ENCODE measurements around the gene PCK2. TPM values are rescaled to one million over a fixed set of nuclear protein-coding genes. Genes with fewer than 3 reads are reported as not detected.

The PCK2 gene
- total RNA-seq, 1 experiment from 2014 or later, result 43.6 TPM

GRCh38 chr14:24130380-24130716 lies 36.2 kb downstream of the PCK2 start, which contains the start of gene FITM1:
TSS of gene FITM1 (plus strand) at chr14:24130659. CDS start at chr14:24131564, 905 bp downstream.
- Mint-ChIP-seq H3K4me1 (ENCODE audit: low read depth, unreplicated experiment) (peaks cover 6% of the 10 kb centered on the region), H3K36me3 (ENCODE audit: insufficient read depth, unreplicated experiment) (peaks cover 5% of the 10 kb centered on the region), H3K9me3 (ENCODE audit: low read depth, unreplicated experiment) (no peaks in the 10 kb centered on the region), H3K4me3 (ENCODE audit: low read depth, unreplicated experiment) (no peak within 1 kb of the TSS), H3K27ac (ENCODE audit: unreplicated experiment) (no peak within 1 kb of the TSS), H3K27me3 (ENCODE audit: unreplicated experiment) (no peaks in the 10 kb centered on the region)
- DNase-seq, result no peak
- intact Hi-C loops (cut with micrococcal nuclease; ENCODE audit: unreplicated experiment), result no loop called here
- CTCF ChIA-PET, result no interaction called here
- BruUV-seq (replicated peaks), result no TSS peak
- TF ChIP-seq CTCF (IDR thresholded peaks at IDR 0.05; ENCODE audit: unreplicated experiment), result no peak

- Mint-ChIP-seq H3K27ac (ENCODE audit: unreplicated experiment) (no peak overlapping the region), H3K4me3 (ENCODE audit: low read depth, unreplicated experiment) (no peak overlapping the region), H3K27me3 (ENCODE audit: unreplicated experiment) (no peaks in the 10 kb centered on the region), H3K9me3 (ENCODE audit: low read depth, unreplicated experiment) (no peaks in the 10 kb centered on the region), H3K36me3 (ENCODE audit: insufficient read depth, unreplicated experiment) (peaks cover 10% of the 10 kb centered on the region), H3K4me1 (ENCODE audit: low read depth, unreplicated experiment) (peaks cover 10% of the 10 kb centered on the region)
- DNase-seq, result no peak
- TF ChIP-seq CTCF (IDR thresholded peaks at IDR 0.05; ENCODE audit: unreplicated experiment), result no peak
- CTCF ChIA-PET, result interaction anchor here (0.7 kb wide), 1 partner anchor 348 kb away, joined by 3 read pairs; no protein-coding TSS in a partner anchor
- intact Hi-C loops (cut with micrococcal nuclease; ENCODE audit: unreplicated experiment), result no loop called here
- no TSS peak for BruUV-seq (replicated peaks)
These were observed 36.8 kb downstream of the PCK2 start for GRCh38 chr14:24130717-24131548.

GRCh38 chr14:24131549-24131966 lies 37.4 kb downstream of the PCK2 start:
- DNase-seq, result no peak
- no peak for TF ChIP-seq CTCF (IDR thresholded peaks at IDR 0.05; ENCODE audit: unreplicated experiment)
- Mint-ChIP-seq H3K9me3 (ENCODE audit: low read depth, unreplicated experiment) (no peaks in the 10 kb centered on the region), H3K36me3 (ENCODE audit: insufficient read depth, unreplicated experiment) (peaks cover 16% of the 10 kb centered on the region), H3K27ac (ENCODE audit: unreplicated experiment) (no peak overlapping the region), H3K4me1 (ENCODE audit: low read depth, unreplicated experiment) (peaks cover 10% of the 10 kb centered on the region), H3K4me3 (ENCODE audit: low read depth, unreplicated experiment) (no peak overlapping the region), H3K27me3 (ENCODE audit: unreplicated experiment) (no peaks in the 10 kb centered on the region)
- CTCF ChIA-PET, result no interaction called here
- intact Hi-C loops (cut with micrococcal nuclease; ENCODE audit: unreplicated experiment), result no loop called here
- BruUV-seq (replicated peaks), result no TSS peak

- Mint-ChIP-seq H3K27ac (ENCODE audit: unreplicated experiment) (no peak overlapping the region), H3K9me3 (ENCODE audit: low read depth, unreplicated experiment) (no peaks in the 10 kb centered on the region), H3K36me3 (ENCODE audit: insufficient read depth, unreplicated experiment) (peaks cover 22% of the 10 kb centered on the region), H3K27me3 (ENCODE audit: unreplicated experiment) (no peaks in the 10 kb centered on the region), H3K4me1 (ENCODE audit: low read depth, unreplicated experiment) (peaks cover 15% of the 10 kb centered on the region), H3K4me3 (ENCODE audit: low read depth, unreplicated experiment) (no peak overlapping the region)
- intact Hi-C loops (cut with micrococcal nuclease; ENCODE audit: unreplicated experiment), result no loop called here
- TF ChIP-seq CTCF (IDR thresholded peaks at IDR 0.05; ENCODE audit: unreplicated experiment), result no peak
- CTCF ChIA-PET, result interaction anchor here (0.6 kb wide), 1 partner anchor 89 kb away, joined by 5 read pairs; no protein-coding TSS in a partner anchor
- no peak for DNase-seq
- no TSS peak for BruUV-seq (replicated peaks)
These were observed 38.1 kb downstream of the PCK2 start for GRCh38 chr14:24132061-24132685.

Measured in Calu3 (cell line).